MCF 10A (cell line): ENCODE measurements around the gene ZBTB48. TPM values are rescaled to one million over a fixed set of nuclear protein-coding genes. Genes with fewer than 3 reads are reported as not detected.

Experiments
- BruUV-seq: library from RNA; stranded (reverse); fragments of 400-500 nt; replicated peaks from 2 replicates; lab custom pipeline; 2021; lab: Mats Ljungman, UMichigan
- CTCF ChIA-PET: fragments of 300-600 bp; sonication (Branson Sonifier 250); formaldehyde crosslinking; extraction: SDS; loops from one replicate; lab custom pipeline; 2021; ENCODE audit warnings: antibody characterized with exemption, inconsistent platforms; lab: Yijun Ruan, JAX
- POLR2A ChIA-PET: fragments of 300-600, 350-650 bp; sonication (Branson Sonifier 250); formaldehyde crosslinking; extraction: SDS; loops from one replicate; lab custom pipeline; 2020; ENCODE audit warnings: antibody characterized with exemption, inconsistent platforms; lab: Yijun Ruan, JAX
- DNase-seq: peaks from one replicate; pipeline ENCODE4 v3.0.0-alpha.2; 2018; ENCODE audit not compliant: unreplicated experiment
- H3K27ac Mint-ChIP-seq: one replicate; pipeline ENCODE4 v1.8.0; 2022; ENCODE audit warnings: mild to moderate bottlenecking, low read depth, mixed read lengths; ENCODE audit not compliant: unreplicated experiment
- H3K27me3 Mint-ChIP-seq: one replicate; pipeline ENCODE4 v1.8.0; 2022; ENCODE audit warnings: mixed read lengths; ENCODE audit not compliant: insufficient read depth, unreplicated experiment
- H3K36me3 Mint-ChIP-seq: one replicate; pipeline ENCODE4 v1.8.0; 2022; ENCODE audit warnings: mild to moderate bottlenecking, moderate library complexity, mixed read lengths; ENCODE audit not compliant: insufficient read depth, unreplicated experiment
- H3K4me1 Mint-ChIP-seq: one replicate; pipeline ENCODE4 v1.8.0; 2022; ENCODE audit warnings: mixed read lengths; ENCODE audit not compliant: insufficient read depth, unreplicated experiment
- H3K4me3 Mint-ChIP-seq: one replicate; pipeline ENCODE4 v1.8.0; 2022; ENCODE audit warnings: mild to moderate bottlenecking, moderate library complexity, mixed read lengths; ENCODE audit not compliant: unreplicated experiment
- H3K9me3 Mint-ChIP-seq: one replicate; pipeline ENCODE4 v1.8.0; 2022; ENCODE audit warnings: mixed read lengths; ENCODE audit not compliant: unreplicated experiment
- CTCF ChIP-seq: fragments of 200-600 bp; IDR thresholded peaks from one replicate; pipeline ENCODE4 v1.8.0; 2022; ENCODE audit warnings: antibody characterized with exemption, mild to moderate bottlenecking; ENCODE audit not compliant: unreplicated experiment
- intact Hi-C: fragments of 100-400 bp; cut with micrococcal nuclease; formaldehyde crosslinking; loops from 2 replicates; pipeline ENCODE4 v1.14.1; 2022
- total RNA-seq: library from RNA; stranded (reverse); gene quantifications from 2 replicates; pipeline ENCODE4 v1.2.3, GENCODE V29; 2022

ZBTB48 gene
- total RNA-seq, 1 experiment from 2014 or later, result 40.6 TPM

GRCh38 chr1:6544831-6545230, 35.0 kb upstream of the ZBTB48 start:
- Mint-ChIP-seq H3K27ac (peak overlapping the region; percentile 39), H3K9me3 (no peaks in the 10 kb centered on the region), H3K4me1 (no peaks in the 10 kb centered on the region), H3K4me3 (no peak overlapping the region), H3K27me3 (no peaks in the 10 kb centered on the region), H3K36me3 (peaks cover 93% of the 10 kb centered on the region)
- DNase-seq, result no peak
- ChIA-PET POLR2A (no interaction called here), CTCF (interaction anchor here (0.6 kb wide), 1 partner anchor 20 kb away, joined by 3 read pairs; no protein-coding TSS in a partner anchor)
- intact Hi-C loops, result no loop called here
- no TSS peak for BruUV-seq
- no peak for TF ChIP-seq CTCF

- Mint-ChIP-seq H3K27ac (peak overlapping the region; percentile 39), H3K27me3 (no peaks in the 10 kb centered on the region), H3K4me1 (no peaks in the 10 kb centered on the region), H3K4me3 (no peak overlapping the region), H3K36me3 (peaks cover 95% of the 10 kb centered on the region), H3K9me3 (no peaks in the 10 kb centered on the region)
- CTCF ChIA-PET, result interaction anchor here (1.8 kb wide), 1 partner anchor 9 kb away, joined by 4 read pairs; the partner anchor contains the start of gene NOL9
- BruUV-seq, result no TSS peak
- no peak for DNase-seq
- intact Hi-C loops, result no loop called here
- no peak for TF ChIP-seq CTCF
- POLR2A ChIA-PET, result no interaction called here
These were observed 34.3 kb upstream of the ZBTB48 start for GRCh38 chr1:6545276-6546112.

GRCh38 chr1:6546326-6546725, 33.5 kb upstream of the ZBTB48 start:
- ChIA-PET CTCF (interaction anchor here (1.8 kb wide), 1 partner anchor 8 kb away, joined by 4 read pairs; the partner anchor contains the start of gene NOL9), POLR2A (interaction anchor here (0.7 kb wide), 1 partner anchor 188 kb away, joined by 5 read pairs; no protein-coding TSS in a partner anchor)
- Mint-ChIP-seq H3K9me3 (no peaks in the 10 kb centered on the region), H3K4me1 (no peaks in the 10 kb centered on the region), H3K27ac (no peak overlapping the region), H3K4me3 (no peak overlapping the region), H3K36me3 (peaks cover 93% of the 10 kb centered on the region), H3K27me3 (no peaks in the 10 kb centered on the region)
- BruUV-seq, result no TSS peak
- no peak for TF ChIP-seq CTCF
- intact Hi-C loops, result no loop called here
- DNase-seq, result no peak

GRCh38 chr1:6547301-6547700, 32.5 kb upstream of the ZBTB48 start:
- Mint-ChIP-seq H3K27me3 (no peaks in the 10 kb centered on the region), H3K9me3 (no peaks in the 10 kb centered on the region), H3K4me3 (no peak overlapping the region), H3K27ac (no peak overlapping the region), H3K4me1 (no peaks in the 10 kb centered on the region), H3K36me3 (peaks cover 90% of the 10 kb centered on the region)
- peak; percentile 17 for DNase-seq
- BruUV-seq, result no TSS peak
- ChIA-PET CTCF (interaction anchor here (1.1 to 1.8 kb wide), 3 partner anchors 7 to 62 kb away, joined by 3 to 4 read pairs (median 4); partner anchors contain the start of gene NOL9), POLR2A (interaction anchor here (2.0 kb wide), 1 partner anchor 32 kb away, joined by 5 read pairs; the partner anchor contains the start of gene ZBTB48)
- no peak for TF ChIP-seq CTCF
- intact Hi-C loops, result no loop called here
